ENCODE measurements around the gene HACE1.

DNA sequence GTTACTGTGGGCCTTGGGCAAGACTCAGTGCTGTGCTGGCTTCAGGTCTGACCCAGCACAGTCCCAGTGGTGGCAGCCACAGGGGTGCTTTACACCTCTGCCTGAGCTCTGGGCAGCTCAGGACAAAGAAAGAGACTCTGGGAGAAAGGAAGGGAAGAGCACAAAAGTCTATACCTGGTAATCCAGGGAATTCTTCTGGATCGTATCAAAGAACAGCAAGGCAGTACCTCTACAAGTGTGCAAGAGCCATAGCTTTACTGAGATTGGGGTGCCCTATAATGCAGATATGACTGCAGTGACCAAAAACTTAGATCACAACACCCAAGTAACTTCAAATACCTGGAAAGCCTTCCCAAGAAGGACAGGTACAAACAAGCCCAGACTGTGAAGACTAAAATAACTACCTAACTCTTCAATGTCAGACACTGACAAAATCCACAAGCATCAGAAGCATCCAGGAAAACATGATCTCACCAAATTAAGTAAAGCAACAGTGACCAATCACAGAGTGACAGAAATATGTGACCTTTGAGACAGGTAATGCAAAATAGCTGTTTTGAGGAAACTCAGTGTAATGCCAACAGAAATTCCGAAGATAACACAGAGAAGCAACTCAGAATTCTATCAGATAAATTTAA, 49.3 kb upstream of the HACE1 start:
- TF ChIP-seq POLR2A (IDR thresholded peaks at IDR 0.05) (no peak), POLR2AphosphoS5 (IDR thresholded peaks at IDR 0.05) (no peak)
- TF ChIP-seq, protein P1, sequence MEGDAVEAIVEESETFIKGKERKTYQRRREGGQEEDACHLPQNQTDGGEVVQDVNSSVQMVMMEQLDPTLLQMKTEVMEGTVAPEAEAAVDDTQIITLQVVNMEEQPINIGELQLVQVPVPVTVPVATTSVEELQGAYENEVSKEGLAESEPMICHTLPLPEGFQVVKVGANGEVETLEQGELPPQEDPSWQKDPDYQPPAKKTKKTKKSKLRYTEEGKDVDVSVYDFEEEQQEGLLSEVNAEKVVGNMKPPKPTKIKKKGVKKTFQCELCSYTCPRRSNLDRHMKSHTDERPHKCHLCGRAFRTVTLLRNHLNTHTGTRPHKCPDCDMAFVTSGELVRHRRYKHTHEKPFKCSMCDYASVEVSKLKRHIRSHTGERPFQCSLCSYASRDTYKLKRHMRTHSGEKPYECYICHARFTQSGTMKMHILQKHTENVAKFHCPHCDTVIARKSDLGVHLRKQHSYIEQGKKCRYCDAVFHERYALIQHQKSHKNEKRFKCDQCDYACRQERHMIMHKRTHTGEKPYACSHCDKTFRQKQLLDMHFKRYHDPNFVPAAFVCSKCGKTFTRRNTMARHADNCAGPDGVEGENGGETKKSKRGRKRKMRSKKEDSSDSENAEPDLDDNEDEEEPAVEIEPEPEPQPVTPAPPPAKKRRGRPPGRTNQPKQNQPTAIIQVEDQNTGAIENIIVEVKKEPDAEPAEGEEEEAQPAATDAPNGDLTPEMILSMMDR (IDR thresholded peaks at IDR 0.05 in 8 of 11, conservative IDR thresholded peaks at IDR 0.05 in 3 of 11): no peak

Measured in spleen (tissue), 7 donors.